HG03108 (cell line): Measurements from ENCODE around the gene LAMA5.

Experiments used
- ATAC-seq: cut with Tn5 transposase; IDR thresholded peaks from one replicate; pipeline ENCODE4 v1.9.1; 2021; ENCODE audit warnings: moderate library complexity; ENCODE audit not compliant: unreplicated experiment

Gene LAMA5

DNA sequence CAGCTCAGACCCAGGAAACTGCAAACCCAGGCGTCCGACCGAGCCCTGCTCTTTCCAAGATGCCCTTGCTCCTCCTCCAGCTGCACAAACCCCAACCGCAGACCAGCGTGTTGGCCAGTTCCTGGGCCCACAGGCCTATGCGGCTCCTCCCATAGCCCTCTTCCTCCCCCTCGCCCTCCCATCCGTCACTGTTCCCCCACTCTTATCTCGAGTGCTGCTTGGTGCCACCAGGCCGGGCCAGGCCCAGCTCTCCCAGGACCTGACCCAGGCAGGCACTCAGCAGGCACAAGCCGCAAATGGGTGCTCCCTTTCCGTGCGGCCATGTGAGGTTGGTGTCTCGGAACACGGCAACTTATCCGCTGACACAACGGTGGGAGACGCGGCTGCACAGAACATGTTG is 35.8 kb downstream of the LAMA5 start:
- ATAC-seq: no peak

DNA sequence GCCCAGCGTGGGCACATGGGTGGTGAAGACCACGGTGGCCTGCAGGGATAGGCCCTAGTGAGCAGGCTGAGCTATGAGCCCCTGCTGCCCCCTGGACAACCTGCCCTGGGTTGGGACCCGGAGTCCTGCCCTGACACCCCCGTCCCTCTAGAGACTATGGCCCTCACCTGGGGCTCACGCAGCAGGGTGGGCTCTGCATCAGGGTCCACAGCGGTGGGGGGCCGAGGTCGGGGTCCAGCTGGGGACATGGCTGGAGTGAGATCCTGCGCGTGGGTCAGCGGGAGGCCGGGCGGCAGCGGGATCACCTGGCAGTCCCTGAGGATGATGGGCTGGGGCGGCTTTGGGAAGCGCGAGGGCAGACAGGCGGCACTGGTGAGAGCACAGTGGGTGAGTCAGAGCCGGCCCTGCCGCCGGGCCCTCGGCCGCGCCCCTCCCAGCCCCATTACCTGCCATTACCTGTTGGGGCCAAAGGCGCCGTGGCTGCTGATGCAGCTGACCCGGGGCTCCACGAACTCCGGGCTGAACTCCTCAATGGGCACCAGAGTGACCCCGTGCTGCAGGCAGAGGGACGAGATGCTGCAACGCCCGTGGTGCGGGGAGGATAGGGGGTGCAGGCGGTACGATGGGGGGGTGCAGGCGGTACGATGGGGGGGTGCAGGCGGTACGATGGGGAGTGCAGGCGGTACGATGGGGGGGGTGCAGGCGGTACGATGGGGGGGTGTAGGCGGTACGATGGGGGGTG is 36.4 kb downstream of the LAMA5 start:
- ATAC-seq: no peak

DNA sequence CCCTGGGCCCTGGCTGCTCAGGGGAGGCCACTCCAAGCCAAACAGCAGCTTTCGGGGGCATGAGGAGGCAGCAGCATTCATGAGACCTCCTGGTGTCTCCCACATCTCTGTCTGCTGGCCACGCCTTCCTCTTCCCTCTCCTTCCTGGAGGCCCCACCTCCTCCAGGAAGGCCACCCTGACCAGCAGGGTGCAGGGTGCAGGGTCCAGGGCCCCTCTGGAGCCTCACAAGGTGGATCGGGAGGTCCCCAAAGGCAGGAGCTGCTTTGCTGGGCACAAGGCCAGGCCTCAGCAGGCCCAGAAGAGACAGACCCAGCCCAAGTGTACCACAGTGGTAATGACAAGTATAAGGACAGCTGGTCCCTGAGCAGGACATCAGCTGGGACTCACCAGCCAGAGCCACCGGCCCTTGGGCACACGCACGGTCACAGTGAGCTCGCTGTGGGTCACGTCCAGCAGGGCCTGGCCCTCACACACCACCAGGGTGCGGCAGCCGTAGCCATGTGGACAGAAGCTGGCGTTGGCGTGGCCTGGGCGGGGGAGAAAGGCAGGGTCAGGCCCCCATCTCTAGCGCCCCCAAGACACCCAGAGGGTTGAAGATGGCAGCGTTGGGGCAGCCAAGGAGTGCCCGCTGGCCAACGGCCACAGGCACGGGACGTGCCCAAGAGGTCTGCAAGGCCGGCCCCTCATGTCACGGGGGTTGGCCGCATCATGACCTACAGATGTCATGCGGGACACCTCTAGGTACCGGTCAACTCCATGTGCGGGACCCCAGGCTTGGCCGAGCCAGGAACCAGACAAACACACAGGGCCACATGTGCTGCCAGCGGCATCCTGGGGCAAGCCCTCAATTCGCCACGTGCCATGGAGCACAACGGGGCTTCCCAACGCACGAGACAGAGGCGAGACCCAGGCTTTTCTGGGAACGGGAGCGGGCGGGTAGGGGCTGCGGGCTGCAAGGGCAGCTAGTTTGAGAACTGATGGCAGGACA is 37.4 kb downstream of the LAMA5 start:
- no peak for ATAC-seq

DNA sequence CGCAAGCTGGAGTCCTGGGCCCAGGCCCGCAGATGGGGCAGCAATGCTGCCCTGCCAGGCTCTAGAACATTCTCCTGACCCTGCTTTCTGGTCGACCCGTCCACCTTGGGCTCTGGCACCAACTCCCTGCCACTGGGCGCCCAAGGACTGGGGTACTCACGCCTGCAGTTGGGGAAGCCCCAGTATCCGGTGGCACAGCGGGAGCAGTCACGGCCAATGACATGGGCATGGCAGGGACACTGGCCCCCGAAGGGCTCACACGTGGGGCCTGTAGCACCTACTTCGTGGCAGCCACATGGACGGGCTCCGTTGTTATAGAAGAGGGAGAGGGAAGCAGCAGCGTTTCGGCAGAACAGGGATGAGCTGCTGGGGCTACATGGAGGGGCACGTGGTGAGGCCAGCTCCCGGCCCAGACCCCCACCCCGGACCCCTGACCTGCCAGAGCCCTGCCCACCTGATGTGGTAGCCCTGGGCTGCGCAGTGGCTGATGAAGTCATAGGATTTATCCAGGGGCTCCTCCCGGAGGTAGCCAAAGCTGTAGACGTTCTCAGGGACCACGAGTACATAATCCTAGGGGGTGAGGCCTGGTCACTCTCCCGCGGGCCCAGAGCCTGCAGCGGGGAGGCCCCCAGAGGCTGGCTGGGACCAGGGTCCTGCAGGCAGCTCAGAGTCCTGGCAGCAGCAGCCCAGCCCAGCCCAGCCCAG is 38.3 kb downstream of the LAMA5 start:
- no peak for ATAC-seq

DNA sequence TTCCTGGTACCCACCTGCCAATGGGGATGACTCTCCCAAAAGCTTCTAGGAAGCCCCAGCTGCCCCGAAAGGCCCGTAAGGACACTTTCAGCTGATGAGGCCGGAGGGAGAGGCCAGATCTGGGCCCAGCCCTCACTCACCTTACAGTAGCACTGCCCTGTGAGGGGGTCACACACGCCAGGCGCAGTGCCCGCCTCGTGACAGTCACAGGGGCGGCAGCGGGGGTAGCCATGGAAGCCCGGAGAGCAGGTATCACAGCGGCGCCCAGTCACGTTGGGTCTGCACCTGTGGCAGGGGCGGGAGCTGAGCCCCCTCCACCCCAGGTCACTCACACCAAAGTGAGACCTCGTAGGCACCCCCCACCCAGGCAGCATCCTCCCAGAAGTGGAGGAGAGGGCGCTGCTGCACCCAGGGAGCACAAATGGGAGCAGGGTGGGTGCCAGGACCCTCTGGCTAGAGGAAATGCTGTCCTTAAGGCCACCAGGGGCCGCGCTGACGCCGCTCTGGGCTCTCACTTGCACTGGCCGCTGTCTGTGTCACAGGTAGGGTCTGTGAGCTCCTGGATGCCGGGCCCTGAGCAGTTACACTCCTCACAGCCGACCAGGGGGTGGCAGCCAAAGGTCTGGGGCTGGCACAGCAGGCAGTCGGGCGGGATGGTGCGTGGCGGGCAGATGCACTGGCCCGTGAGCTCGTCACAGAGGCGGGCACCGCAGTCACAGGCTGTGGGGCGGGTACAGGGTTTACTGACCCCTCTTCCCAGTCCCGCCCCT is 39.2 kb downstream of the LAMA5 start:
- no peak for ATAC-seq

DNA sequence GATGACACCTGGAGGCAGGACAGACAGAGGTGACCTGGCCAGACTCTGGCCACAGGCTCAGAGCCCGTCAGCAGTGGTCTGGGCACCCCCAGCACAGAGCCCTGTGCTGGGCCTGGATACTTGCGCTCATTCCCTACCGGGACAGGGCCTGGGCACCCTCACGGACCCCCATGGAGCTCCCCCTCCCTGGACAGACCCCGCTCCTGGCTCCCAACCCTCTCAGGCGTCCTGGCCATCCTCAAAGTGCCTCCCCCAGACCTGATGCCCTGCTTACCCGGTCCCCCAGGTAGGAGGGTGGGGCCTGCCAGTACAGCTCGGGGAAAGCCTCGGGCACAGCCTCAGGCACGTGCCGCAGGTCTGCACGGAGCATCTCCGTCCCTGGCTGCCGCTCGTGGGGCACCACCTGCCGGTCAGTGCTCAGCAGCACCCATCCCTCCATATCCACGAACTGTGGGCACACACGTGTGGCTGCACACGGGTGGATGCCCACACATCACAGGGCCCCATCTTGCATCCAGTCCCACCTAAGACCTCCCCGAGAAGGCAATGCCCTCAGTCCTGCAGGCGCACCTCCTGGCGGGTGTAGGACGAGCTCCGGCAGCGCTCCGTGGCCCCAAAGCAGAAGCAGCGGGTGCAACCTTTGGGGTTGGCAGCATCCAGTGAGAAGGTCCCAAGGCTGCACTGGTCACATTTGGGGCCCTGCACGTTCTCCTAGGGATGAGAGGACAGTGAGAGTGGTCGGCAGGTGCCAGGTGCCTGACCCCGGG is 40.0 kb downstream of the LAMA5 start:
- ATAC-seq: no peak

DNA sequence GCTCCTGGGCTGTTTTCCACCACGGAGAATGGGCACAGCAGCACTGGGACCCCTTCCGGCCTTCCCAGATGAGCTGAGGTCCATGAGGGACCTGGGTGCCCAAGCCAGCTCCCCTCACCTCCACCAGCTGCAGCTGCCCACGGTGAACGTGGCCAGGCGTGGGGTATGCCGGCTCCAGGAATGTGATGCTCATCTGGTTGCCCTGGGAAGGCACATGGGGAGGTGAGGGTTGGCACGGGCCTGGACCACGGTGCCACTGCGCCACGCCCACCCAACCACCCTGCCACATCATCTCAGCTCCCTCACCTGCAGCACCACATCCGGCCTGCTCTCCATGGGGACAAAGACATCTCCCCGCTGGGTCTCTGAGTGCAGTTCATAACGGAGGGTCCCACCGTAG is 40.6 kb downstream of the LAMA5 start:
- no peak for ATAC-seq

DNA sequence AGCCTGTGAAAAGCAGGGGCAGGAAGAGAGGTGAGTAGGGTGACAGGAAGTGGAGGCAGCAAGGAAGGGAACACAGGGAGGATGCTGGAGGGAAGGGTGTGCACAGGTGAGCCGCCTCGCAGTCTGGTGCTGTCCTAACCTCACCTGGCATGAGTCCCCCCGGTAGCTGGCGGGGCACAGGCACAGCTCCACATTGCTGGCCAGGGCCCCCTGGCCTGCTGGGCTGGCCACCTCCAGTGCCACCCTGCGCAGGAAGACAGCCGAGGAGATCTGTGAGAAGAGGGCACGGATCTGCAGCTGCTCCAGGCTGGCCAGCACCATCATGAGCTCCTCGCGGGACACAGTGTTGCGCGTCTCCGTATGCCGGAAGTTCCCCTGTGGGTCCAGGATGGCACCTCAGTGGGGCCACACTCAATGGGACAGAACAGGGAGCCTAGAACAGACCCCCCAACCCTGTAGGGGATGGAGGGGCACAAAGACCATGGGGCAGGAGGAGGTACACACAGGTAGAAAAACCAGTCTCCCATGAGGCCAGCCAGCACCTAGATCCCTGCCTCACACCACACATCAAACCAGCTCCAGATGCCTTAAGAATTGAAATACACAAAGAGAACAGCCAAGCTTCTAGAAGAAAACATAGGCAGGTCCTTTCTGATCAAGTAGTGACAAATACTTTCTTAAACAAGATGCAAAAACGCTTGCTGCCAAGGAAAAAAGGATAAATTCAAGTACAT is 41.8 kb downstream of the LAMA5 start:
- ATAC-seq: no peak

DNA sequence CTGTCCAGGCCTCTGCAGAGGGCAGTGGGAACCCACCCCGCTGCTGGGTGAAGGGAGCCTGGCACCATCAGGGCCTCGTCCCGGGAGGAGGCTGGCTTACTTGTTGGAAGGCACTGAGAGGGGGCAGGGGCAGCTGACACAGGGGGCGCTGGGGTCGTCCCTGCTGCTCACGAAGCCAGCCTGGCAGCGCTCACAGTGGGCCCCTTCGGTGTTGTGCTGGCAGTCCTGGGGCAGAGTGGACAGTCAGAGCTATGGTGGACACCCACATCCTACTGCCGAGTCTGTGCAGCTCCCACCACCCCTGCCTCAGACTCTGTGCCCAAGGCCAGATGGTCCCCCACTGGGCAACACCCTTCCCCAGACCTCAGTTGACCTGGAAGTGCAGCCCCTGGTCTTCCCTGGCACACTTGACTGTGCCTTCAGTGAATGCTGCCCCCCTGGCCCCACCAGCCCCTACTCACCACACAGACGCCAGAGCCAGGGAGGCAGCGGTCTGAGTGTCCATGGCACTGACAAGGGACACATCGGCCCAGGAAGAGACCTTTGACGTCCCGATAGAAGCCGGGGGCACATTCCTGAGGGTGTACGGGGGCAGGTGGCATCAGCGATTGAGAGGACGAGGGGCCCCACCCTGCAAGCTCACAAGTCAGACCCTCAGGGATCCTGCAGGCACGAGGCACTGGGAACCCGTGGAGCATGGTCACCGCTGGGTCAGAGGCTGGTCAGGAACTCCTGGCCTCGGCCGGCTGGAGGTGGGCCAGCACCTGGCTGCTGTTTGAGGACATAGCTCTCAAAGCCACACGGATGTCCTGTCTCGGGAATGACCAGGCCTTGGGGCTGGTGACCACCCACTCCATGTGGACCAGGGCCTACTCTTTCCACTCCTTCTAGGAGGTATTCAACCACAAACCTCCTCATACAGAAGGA is 42.9 kb downstream of the LAMA5 start:
- ATAC-seq: no peak

DNA sequence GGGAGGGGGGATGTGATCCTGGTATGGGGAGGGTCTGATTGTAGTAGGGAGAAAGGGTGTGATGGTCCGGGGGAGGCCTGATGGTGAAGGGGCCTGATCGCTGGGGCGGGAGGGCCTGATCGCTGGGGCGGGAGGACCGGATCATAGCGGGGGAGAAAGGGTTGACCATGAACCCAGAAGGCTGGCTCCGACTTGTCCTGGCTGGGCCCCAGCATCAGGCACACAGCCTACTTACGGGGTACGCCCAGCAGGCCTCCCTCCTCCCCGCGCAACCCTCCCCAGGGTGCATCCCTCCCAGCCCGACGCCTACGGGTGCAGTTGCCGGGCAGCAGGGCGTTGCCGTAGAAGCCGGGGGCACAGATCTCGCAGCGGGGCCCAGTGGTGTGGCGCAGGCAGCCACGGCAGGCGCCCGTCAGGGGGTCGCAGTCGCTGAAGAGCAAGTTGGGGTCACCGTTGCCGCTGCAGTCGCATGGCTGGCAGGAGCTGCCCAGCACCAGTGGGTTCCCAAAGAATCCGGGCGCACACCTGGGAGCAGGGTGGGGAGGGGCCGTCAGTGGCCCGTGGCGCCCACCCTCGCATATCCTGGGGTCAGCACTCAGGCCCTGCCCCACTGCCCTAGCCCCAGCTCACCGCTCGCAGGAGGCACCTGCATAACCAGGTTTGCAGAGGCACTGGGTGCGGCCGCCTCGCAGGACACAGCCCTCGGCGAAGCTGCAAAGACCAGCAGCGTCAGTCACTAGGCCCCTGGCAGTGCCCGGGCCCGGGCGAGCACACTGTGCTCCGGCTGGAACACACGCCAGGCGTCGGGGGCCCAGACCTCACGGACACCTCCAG is 43.7 kb downstream of the LAMA5 start:
- ATAC-seq: no peak

DNA sequence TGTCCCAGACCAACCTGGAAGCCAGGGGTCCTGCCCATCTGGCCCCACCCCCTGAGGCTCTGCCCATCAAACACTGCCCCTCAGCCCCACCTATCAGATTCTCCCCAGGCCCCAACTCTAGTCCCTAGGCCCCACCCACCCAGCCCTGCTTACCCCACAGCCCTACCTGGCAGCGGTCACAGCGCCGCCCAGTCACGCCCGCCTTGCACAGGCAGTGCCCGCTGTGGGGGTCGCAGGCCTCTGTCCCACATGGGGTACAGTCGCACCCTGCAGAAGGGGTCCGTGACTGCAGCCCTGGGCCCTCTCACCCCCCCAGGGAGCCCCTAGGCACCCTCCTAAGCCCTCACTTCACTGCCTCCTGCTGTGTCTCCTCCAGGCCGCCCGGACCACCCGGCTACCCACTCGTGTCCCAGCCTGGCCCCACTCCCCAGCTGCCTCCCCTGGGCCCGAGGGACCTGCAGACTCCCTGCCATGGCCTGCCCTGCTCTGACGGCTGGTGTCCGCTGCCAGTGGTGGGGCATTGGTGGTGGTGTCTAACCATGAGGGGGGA is 44.5 kb downstream of the LAMA5 start:
- no peak for ATAC-seq

DNA sequence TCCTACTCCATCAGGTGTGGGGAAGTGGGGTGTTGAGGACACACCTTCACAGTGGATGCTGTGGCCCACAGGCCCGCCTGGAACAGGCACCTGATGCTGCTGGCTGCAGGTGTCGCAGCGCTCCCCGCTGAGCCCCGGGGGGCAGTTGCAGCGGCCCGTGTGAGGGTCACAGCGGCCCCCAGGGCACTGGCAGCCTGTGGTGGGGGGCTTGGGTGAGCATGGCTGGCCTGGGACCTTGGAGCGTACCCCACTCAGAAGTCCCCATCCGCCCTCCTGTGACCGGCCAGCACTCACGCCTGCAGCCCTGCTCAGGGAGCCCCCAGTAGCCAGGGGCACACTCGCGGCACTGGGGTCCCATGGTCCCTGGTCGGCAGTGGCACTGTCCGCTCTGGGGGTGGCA is 45.1 kb downstream of the LAMA5 start:
- ATAC-seq: no peak

DNA sequence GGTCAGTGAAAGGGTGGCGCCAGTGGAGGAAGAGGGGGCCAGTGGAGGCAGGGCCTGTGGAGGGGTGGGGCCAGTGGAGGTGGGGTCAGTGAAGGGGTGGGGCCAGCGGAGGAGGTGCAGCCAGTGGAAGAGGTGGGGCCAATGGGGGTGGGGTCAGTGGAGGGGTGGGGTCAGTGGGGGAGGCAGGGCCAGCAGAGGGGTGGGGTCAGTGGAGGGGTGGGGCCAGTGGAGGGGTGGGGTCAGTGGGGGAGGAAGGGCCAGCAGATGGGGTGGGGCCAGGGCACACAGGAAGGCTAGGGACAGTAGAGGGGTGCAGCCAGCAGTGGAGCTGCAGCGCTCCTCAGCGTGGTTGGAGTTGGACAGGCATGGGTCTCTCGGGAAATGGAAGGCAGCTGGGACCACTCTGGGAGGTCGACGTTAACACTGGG is 45.6 kb downstream of the LAMA5 start:
- no peak for ATAC-seq

DNA sequence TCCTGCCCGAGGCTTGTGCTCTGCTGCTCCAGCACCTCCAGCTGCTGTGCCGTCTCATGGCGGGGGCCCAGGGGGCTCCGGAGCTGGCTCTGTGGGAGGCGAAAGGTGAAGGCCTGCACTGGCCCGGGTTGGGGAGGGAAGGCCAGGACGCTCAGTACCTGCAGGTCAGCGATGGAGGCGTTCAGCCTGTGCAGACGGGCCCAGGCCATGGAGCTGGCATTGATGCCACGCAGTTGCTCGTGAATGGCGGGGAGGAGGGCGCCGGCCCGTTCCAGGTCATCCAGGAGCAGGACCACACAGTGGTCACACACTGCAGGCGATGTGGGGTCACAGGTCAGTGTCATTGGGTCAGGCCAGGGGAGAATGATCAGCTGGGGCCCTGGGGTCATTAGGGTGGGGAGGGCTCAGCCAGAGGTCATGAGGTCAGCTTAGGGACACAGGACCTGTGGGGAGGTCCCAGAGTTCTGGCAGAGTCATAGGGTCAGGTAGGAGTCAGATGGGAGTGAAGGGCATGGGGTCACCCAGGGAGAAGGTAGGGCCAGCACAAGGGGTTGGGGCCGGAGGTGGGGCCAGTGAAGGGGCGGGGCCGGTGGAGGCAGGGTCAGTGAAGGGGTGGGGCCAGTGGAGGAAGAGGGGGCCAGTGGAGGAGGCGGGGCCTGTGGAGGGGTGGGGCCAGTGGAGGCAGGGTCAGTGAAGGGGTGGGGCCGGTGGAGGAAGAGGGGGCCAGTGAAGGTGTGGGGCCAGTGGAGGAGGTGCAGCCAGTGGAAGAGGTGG is 46.3 kb downstream of the LAMA5 start:
- no peak for ATAC-seq

DNA sequence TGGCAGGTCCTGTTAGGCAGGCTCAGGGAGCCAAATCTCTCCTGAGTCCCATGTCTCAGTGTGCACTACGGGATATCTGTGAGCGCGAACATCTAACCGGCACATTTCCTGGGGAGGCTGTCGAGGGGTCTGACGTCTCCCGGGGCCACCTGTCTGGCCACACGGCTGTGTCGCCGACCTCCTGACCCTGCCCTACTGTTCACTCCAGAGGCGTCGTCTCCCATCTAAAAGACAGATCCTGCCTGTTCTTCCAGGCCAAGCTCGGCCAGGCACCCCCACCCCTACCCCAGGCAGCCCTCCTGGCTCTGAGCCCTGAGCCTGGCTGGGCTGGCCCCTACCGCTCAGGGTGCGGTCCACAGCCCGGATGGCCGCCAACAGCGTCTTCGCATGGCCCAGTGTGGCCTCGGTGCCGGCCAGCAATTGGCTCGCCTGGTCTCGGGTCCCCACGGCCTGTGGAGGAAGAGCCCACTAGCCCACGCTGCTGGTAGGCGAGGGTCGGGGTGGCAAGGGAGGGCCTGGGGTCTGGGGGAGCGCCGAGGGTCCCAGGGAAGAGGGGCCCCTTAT is 47.7 kb downstream of the LAMA5 start:
- no peak for ATAC-seq
